Stimulated activated CD8-positive, alpha-beta memory T cell treated with anti-CD3 and anti-CD28 coated beads, Interleukin-7, amount 100 ng/mL, for 24 hours (primary cell): ENCODE measurements around the gene PDE6A.

ENCODE experiments used
- DNase-seq: peaks from one replicate; pipeline ENCODE4 v3.0.0-alpha.2; 2020; ENCODE audit warnings: low read depth

Gene PDE6A

GRCh38 chr5:149836451-149837139 lies 108.0 kb downstream of the PDE6A start:
- DNase-seq = no peak

DNA sequence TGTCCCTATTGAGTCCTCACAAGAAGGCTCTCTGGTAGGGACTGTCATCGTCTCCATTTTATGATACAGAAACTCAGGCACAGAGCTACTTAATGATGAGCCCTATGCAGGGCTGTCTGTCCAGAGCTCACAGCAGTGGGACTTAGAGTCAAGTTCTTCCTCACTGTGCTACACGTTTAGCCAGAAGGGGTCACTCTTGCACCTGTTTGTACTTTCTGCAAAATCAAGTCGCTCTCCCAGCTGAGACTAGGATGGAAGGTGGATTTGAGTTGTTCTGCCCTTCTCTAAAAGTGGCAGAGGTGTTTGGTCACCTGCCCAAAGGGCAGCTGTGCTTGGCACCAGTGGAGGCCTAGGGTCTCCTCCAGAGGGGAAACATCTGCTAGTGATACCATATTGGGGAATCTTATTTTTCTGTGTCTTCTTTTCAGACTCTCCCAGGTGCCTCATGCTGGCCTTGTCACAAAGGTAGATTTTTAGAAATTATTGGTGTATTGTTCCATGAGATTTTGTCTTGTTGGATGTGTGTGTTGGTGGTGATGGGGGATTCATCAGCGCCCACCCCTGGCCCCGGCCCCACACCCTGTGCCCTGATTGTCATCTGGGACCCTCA lies 110.2 kb downstream of the PDE6A start:
- no peak for DNase-seq

DNA sequence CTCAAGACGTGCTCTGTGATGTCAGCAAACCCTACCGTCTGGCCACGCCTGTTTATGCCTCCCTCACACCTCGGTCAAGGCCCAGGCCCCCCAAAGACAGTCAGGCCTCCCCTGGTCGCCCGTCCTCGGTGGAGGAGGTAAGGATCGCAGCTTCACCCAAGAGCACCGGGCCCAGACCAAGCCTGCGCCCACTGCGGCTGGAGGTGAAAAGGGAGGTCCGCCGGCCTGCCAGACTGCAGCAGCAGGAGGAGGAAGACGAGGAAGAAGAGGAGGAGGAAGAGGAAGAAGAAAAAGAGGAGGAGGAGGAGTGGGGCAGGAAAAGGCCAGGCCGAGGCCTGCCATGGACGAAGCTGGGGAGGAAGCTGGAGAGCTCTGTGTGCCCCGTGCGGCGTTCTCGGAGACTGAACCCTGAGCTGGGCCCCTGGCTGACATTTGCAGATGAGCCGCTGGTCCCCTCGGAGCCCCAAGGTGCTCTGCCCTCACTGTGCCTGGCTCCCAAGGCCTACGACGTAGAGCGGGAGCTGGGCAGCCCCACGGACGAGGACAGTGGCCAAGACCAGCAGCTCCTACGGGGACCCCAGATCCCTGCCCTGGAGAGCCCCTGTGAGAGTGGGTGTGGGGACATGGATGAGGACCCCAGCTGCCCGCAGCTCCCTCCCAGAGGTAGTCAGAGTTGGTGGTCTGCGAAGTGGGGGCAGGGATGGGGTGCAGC lies 111.3 kb downstream of the PDE6A start:
- DNase-seq = no peak

GRCh38 chr5:149832636-149833035 lies 112.0 kb downstream of the PDE6A start:
- no peak for DNase-seq

- DNase-seq = no peak
These were observed 113.1 kb downstream of the PDE6A start for GRCh38 chr5:149831492-149831891.

DNA sequence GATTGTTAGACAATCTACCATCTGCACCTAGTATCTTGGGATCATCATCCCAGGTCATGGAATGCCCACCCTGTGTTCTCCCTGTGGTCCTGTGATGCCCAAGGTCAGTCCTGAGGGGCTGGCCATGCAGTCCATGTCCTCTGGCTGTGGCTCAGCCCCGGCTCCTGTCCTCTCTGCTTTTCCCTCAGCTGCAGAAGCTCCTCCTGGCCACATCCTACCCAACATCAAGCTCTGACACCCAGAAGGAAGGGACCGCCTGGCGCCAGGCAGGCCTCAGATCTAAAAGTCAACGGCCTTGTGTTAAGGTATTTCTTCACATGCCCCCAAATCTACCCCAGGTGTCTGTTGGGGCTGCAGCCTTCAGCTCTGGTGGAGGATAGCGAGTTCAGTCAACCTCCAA lies 114.0 kb downstream of the PDE6A start:
- no peak for DNase-seq

DNA sequence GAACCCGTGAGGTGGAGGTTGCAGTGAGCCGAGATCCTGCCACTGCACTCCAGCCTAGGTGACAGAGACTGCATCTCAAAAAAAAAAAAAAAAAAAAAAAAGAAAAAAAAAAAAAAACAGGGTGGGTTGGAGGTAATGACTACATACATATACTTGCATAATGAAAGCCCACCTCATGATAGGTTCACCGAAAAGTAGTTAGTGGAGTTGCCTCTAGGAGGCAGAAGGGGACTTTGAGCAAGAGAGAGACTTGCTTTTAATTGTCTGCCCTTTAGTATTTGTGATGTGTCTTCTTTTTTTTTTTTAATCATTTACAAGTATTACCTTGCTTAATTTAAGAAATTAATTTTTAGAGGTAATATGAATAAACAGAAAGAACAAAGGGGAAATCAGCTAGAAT lies 114.6 kb downstream of the PDE6A start:
- DNase-seq = no peak

GRCh38 chr5:149828161-149829011 lies 116.2 kb downstream of the PDE6A start:
- peak; percentile 69 for DNase-seq

- DNase-seq = no peak
These were observed 117.0 kb downstream of the PDE6A start for GRCh38 chr5:149827546-149827945.

GRCh38 chr5:149827086-149827485 lies 117.5 kb downstream of the PDE6A start:
- DNase-seq = no peak

- DNase-seq = no peak
These were observed 118.0 kb downstream of the PDE6A start for GRCh38 chr5:149826574-149826973.

DNA sequence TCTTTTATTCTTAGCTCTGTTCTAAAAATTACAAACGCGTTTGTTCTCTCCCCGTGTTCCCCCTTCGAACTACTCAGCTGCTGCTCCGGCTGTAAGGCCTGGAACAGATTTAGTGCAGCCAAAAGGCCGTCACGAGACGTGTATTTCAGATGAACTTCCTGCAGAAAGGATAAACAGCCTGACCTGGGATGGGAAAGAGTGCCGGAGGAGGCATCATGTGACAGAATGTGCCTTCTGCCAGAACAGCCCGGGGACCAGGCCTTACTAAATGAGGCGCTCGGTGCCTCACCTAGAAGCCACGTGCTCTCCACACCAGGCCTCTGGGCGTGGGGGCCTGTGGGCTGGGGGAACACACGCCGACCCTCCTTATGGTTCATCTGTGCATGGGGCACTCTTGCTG lies 119.7 kb downstream of the PDE6A start:
- DNase-seq = no peak

GRCh38 chr5:149824120-149824519 lies 120.5 kb downstream of the PDE6A start:
- no peak for DNase-seq

GRCh38 chr5:149823375-149823774 lies 121.2 kb downstream of the PDE6A start:
- DNase-seq = no peak

DNA sequence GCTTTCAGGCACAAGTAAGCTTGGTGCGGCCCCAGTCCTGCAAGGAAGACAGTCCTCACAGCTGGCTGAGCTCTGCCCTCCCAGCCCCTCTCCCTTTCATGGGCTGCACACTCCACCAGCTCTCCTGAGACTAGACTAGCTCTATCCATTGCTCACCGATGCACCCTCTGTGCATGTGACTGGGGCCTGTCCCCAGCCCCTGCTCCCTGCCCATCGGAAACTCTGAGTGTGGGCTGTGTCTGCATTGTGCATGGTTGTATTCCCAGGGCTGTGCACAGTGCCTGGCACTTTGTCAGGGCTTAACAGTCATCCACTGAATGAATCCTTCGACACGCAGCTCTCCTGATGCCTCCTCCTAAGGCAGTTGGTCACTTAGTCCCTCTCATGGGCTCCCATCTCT lies 122.3 kb downstream of the PDE6A start:
- DNase-seq = no peak

- DNase-seq = no peak
These were observed 123.8 kb downstream of the PDE6A start for GRCh38 chr5:149820536-149821510.

DNA sequence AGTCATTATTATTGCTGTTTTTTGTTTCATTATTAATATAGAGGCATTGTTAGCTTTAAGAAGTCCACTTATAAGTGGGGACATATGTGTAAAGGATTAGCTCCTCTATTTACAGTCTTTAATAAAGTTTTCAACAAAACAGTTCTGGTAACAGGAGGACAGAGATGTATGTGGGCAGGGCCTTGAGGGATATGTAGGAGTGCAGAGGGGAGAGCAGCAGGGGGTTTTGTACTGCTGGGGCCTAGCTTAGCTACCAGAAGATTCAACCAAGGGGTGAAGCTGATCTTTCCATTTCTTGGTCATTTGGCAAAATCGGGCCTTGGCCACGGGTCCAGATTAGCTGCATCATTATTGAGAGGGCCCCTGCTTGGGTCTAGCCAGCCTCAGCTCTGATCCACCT lies 124.6 kb downstream of the PDE6A start:
- no peak for DNase-seq

DNA sequence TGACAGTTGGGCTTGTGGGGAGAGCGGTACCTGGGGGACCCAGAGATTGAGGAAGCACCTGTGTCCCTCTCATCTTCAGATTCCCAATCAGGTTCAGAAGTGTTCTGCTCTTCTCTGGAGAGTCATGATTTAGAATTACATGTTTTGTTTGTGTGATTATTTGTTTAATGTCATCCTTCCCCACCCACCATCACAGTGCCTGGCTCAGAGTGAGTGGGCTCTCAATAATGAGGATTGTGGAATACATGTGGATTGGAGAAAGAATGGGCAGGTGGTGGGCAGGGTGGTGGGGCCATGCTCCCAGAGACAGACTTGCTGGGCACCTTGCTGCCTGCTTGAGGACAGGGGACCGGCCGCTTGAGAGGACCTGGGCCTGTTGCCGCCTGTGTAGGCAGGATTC lies 126.5 kb downstream of the PDE6A start:
- no peak for DNase-seq

DNA sequence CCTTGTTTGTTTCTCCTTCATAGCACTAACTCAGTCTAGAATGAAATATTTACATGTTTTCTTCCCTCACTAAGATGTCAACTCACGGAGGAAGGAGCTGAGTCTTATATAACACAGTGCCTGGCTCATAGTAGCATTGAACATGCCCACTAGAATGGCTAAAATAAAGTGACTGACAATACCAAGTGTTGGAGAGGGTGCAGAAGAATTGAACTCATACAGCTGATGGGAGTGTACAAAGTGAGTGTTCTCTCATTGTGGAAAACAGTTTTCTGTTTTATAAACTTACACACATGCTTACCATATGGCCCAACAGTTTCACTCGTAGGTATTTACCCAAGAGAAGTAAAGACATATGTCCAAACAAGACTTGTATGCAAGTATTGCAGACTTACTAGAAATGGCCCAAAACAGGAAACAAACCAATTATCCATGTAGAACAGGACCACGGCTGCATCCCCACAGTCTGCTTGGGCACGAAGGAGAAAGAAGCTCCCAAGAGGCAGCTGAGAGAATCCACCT lies 127.0 kb downstream of the PDE6A start:
- no peak for DNase-seq

DNA sequence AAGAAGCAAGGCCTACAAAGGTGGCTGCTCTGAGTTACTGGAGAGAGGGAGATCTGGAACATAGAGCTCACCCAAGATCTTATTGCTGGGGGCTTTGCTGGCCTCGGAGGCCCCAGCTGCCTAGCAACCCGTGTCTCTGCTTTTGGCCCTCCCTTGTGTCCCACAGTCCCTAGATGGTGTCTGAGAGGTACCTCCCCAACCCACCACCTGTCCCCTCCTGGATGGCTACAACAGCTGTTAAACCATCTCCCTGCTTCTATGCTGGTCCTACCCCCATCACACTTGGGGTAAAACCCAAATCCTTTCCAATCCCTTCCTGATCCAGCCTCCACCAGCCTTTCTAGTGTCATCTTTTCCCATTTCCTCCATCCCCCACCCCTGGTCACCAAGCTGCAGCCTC lies 127.9 kb downstream of the PDE6A start:
- DNase-seq = no peak

DNA sequence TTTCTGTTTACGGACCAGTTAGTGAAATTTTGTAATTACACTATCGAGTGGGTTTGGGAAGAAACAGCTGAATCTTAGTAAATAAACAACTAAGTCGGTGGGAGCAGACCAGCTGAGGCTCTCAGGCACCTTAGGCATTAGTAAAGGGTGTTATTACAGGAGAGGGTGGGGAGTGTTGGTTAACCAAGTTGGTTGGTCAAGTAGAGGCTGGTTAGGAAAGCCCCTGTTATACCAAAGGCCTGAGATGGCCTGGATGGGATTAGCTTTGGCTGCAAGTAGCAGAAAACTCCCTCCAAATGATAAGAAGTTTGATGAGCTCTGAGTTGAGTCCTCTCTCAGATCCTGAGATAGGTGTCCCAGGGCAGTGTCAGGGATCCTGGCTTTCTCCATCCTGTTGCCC lies 133.1 kb downstream of the PDE6A start:
- DNase-seq = no peak
